GM12865 (cell line): ENCODE results near the gene EHMT2.

Experiments
- DNase-seq: peaks from one replicate; pipeline ENCODE4 v3.0.0; 2010; ENCODE audit warnings: low read depth
- H3K4me3 ChIP-seq: 2 replicates; pipeline ENCODE4 v1.5.1; 2011; ENCODE audit warnings: mild to moderate bottlenecking, low read depth, low read length, control low read depth
- TF ChIP-seq, protein P1 (sequence below): IDR thresholded peaks from 2 replicates; pipeline ENCODE4 v1.5.1; 2011; ENCODE audit warnings: low read length, control low read depth, low read depth, inconsistent platforms; ENCODE audit not compliant: insufficient read depth; ENCODE audit errors: missing control alignments

Gene EHMT2

DNA sequence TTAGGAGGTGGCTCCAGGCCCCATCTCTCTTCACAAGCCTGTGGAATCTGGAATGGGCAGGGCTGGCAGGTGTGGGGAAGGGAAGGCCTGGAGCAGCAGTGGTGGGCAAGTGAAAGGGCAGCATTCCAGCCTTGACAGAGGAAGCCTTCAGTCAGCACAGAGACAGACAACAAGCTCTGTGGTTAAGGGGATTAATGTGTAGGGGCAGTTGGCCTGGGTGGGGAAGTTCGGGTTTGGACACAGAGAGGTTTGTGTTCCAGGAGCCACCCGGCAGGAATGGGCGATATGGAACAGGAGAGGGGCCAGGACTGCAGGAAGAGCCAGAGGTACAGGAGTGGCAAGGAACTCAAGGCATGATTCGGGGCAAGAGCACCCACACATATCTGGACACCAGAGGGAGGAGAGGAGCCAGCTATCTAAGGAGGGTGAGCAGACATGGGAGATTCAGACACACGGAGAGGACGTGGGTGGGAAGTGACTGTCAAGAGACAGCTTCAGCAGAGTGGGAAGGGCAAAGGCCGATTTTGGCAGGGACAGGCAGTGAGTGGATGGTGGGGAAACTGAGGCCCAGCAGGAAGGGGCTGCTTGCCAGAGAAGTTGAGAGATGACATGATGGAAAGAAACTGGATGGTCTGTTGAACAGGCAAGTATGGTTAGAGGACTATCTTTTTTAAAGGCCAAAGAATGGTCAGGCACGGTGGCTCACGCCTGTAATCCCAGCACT is 16.2 kb downstream of the EHMT2 start:
- H3K4me3 ChIP-seq, result no peak overlapping the region
- TF ChIP-seq, protein P1, sequence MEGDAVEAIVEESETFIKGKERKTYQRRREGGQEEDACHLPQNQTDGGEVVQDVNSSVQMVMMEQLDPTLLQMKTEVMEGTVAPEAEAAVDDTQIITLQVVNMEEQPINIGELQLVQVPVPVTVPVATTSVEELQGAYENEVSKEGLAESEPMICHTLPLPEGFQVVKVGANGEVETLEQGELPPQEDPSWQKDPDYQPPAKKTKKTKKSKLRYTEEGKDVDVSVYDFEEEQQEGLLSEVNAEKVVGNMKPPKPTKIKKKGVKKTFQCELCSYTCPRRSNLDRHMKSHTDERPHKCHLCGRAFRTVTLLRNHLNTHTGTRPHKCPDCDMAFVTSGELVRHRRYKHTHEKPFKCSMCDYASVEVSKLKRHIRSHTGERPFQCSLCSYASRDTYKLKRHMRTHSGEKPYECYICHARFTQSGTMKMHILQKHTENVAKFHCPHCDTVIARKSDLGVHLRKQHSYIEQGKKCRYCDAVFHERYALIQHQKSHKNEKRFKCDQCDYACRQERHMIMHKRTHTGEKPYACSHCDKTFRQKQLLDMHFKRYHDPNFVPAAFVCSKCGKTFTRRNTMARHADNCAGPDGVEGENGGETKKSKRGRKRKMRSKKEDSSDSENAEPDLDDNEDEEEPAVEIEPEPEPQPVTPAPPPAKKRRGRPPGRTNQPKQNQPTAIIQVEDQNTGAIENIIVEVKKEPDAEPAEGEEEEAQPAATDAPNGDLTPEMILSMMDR, result no peak
- DNase-seq, result no peak

DNA sequence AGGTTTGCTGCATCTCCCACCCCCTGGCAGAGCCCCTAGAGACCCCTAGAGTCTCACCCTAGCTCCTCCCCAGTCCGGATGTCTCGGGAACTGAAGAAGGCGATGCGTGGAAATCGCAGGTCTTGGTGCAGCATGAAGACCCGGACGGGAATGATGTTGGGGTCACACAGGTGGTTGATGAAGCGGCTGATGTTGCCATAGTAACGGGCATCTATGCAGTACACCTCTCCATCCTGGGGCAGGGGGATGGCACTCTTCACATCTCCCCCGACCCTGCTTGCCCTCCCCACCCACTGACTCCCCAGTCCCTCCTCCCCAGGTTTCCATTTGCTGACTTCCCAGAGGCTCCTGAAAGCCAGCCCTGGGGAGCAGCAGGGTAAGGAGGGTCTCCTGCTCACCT is 16.9 kb downstream of the EHMT2 start:
- TF ChIP-seq, protein P1, result no peak
- DNase-seq, result no peak

DNA sequence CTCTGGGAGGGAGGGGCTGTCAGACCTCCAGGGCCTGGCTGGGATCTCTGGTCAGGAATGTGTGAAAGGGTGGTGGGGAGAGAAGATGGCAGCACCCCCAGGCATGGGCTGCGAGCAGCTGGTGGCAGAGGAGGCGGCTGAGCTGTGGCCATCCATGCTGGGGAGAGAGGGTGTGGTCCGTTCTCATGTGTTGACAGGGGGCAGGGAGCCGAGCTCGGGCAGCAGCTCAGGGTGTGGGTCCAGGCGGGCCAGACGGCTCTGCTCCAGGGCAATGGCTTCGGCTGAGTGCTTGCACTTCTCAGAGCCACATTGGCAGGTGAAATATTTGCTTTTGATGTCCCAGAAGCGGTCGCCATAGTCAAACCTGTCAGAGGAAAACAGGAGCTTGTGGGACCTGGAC is 17.6 kb downstream of the EHMT2 start:
- DNase-seq, result no peak
- TF ChIP-seq, protein P1, result no peak
- no peak overlapping the region for H3K4me3 ChIP-seq

More for the DNA sequence above, 16.9 kb downstream of the EHMT2 start:
- H3K4me3 ChIP-seq, result no peak overlapping the region

DNA sequence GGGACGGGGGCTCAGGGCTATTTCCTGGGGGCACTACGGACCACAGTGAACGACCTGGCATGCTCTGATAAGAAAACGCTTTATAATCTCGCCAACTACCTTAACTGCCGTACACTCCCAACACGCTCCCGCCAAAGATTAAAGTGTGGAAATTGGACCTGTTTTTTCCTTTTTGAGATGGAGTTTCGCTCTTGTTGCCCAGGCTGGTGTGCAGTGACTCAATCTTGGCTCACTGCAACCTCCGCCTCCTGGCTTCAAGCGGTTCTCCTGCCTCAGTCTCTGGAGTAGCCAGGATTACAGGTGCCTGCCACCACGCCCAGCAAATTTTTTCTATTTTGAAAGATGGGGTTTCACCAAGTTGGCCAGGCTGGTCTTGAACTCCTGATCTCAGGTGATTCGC is 18.4 kb downstream of the EHMT2 start:
- H3K4me3 ChIP-seq, result no peak overlapping the region
- no peak for DNase-seq
- TF ChIP-seq, protein P1, result no peak

DNA sequence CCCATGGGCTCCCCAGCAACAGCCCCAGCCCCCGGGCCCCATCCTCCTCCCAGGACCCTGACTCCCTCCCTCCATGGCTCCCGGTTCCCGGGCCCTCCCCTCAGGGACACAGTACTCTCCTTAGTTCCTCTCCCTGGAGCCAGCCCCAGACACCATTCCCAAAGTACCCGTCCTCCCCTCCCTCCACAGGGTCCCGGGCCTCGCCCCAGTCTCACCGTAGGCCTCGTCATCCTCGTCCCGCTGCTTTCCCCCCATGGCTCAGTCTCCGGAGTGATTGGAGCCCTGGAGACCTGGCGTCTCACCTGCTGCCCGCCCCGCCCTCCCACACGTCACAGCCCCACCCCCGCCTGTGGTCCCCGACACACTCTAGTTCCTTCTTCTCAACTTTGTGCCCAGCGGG is 18.8 kb downstream of the EHMT2 start, which contains the start of gene SLC44A4:
SLC44A4 (minus strand) TSS at position 272 of the 400 bp plus-strand sequence; CDS start at position 255, 17 bp downstream.
- H3K4me3 ChIP-seq, result no peak within 1 kb of the TSS
- no peak for DNase-seq
- TF ChIP-seq, protein P1, result no peak

DNA sequence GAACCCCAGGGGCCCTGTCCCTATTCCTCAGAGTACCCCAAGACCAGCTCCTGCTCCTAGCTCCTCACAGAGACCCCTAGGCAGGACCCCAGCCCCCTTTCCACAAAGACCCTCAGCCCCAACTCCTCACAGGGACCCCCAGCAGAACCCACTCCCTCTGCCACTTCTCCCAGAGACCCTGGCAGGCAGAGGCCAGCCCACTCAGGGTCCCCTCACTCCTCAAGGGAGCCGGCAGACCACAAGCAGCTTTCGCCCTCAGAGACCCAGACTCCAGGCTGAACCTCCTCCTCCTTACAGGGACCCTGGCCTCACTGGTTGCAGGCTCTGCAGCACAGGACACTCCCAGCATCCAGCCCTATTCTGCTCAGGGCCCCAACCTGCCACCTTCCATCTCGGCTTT is 19.3 kb downstream of the EHMT2 start:
- H3K4me3 ChIP-seq, result no peak overlapping the region
- DNase-seq, result no peak
- TF ChIP-seq, protein P1, result no peak
